Testis (tissue), 2 donors: ENCODE results near the gene CBFA2T2.

Experiments
- CTCF ChIP-seq, 3 experiments: fragments of 450-650 bp in 2 of 3; fragments of 200-600 bp in 1 of 3; sonication (generic) in 1 of 3; IDR thresholded peaks; one replicate each; pipeline ENCODE4 v1.5.1; 2016 to 2019; ENCODE audit warnings: antibody characterized with exemption in 3 of 3, mild to moderate bottlenecking in 2 of 3, moderate library complexity in 1 of 3
- POLR2A ChIP-seq: fragments of 450-650 bp; IDR thresholded peaks from one replicate; pipeline ENCODE4 v1.6.1; 2017; ENCODE audit warnings: antibody characterized with exemption, mild to moderate bottlenecking, moderate library complexity

- TF ChIP-seq CTCF (IDR thresholded peaks at IDR 0.05): peak; percentile 77 to 83 (median 83)
- no peak for TF ChIP-seq POLR2A
These were observed 178.0 kb downstream of the CBFA2T2 start for GRCh38 chr20:33667676-33668465.
